SHP77 (cell line): ENCODE measurements around the gene CDH3.

ENCODE experiments used
- DNase-seq, 2 experiments: peaks; one replicate each; lab custom pipeline; 2025; lab: John Stamatoyannopoulos, UW

Gene CDH3

GRCh38 chr16:68737730-68738629, 92.9 kb downstream of the CDH3 start:
- DNase-seq = no peak

GRCh38 chr16:68739964-68740627, 95.0 kb downstream of the CDH3 start:
- no peak for DNase-seq

GRCh38 chr16:68740628-68741346, 95.7 kb downstream of the CDH3 start:
- no peak for DNase-seq

GRCh38 chr16:68743664-68744063, 98.6 kb downstream of the CDH3 start:
- no peak for DNase-seq

GRCh38 chr16:68744744-68745280, 99.7 kb downstream of the CDH3 start:
- peak; percentile 15 to 22 for DNase-seq

- no peak for DNase-seq
These were observed 101.8 kb downstream of the CDH3 start for GRCh38 chr16:68746951-68747350.

GRCh38 chr16:68749432-68749831, 104.3 kb downstream of the CDH3 start:
- no peak for DNase-seq
